Karpas-422 (cell line): ENCODE data around the gene GAS1. TPM values are rescaled to one million over a fixed set of nuclear protein-coding genes. Genes with fewer than 3 reads are reported as not detected.

Experiments used
- DNase-seq: peaks from one replicate; pipeline ENCODE4 v3.0.0-alpha.2; 2015
- H2AFZ ChIP-seq: fragments of 200-600 bp; sonication (generic); 2 replicates; pipeline ENCODE4 v1.6.1; 2014; ENCODE audit warnings: antibody characterized with exemption, low read length, mixed read lengths
- H3K27ac ChIP-seq: fragments of 200-600 bp; sonication (generic); 2 replicates; pipeline ENCODE4 v1.5.1; 2014; ENCODE audit warnings: mild to moderate bottlenecking, low read length, moderate library complexity
- H3K27me3 ChIP-seq: fragments of 200-600 bp; sonication (generic); 2 replicates; pipeline ENCODE4 v1.6.1; 2014; ENCODE audit warnings: low read length, mixed read lengths
- H3K36me3 ChIP-seq: fragments of 200-600 bp; sonication (generic); 2 replicates; pipeline ENCODE4 v1.6.1; 2014; ENCODE audit warnings: low read length, mixed read lengths; ENCODE audit not compliant: insufficient read depth
- H3K4me1 ChIP-seq: fragments of 200-600 bp; sonication (generic); 2 replicates; pipeline ENCODE4 v1.6.1; 2014; ENCODE audit warnings: mild to moderate bottlenecking, low read length, mixed read lengths
- H3K4me2 ChIP-seq: fragments of 200-600 bp; sonication (generic); 2 replicates; pipeline ENCODE4 v1.6.1; 2014; ENCODE audit warnings: low read length, low read depth, mild to moderate bottlenecking; ENCODE audit not compliant: poor library complexity, severe bottlenecking
- H3K4me3 ChIP-seq: fragments of 200-600 bp; sonication (generic); 2 replicates; pipeline ENCODE4 v1.5.1; 2014; ENCODE audit warnings: mild to moderate bottlenecking, antibody characterized with exemption, low read length, mixed read lengths
- H3K79me2 ChIP-seq: fragments of 200-600 bp; sonication (generic); 2 replicates; pipeline ENCODE4 v1.6.1; 2014; ENCODE audit warnings: mild to moderate bottlenecking, low read length, mixed read lengths
- H3K9ac ChIP-seq: fragments of 200-600 bp; sonication (generic); 2 replicates; pipeline ENCODE4 v1.6.0; 2014; ENCODE audit warnings: low read length
- H3K9me2 ChIP-seq: fragments of 200-600 bp; sonication (generic), shearing (Covaris generic); replicated peaks from 2 replicates; pipeline ENCODE4 v1.6.0; 2014; ENCODE audit warnings: mild to moderate bottlenecking, low read length, moderate library complexity; ENCODE audit not compliant: insufficient read depth
- H3K9me3 ChIP-seq: fragments of 300-700, 200-600 bp; sonication (generic); 2 replicates; pipeline ENCODE4 v1.6.1; 2014; ENCODE audit warnings: low read length, mixed read lengths
- H4K20me1 ChIP-seq: fragments of 200-600 bp; sonication (generic); 2 replicates; pipeline ENCODE4 v1.6.1; 2014; ENCODE audit warnings: mild to moderate bottlenecking, antibody characterized with exemption, low read length, low read depth; ENCODE audit not compliant: insufficient read depth
- total RNA-seq: library from RNA; depleted of rRNA; stranded (reverse); fragments of >200 nt; shearing (Covaris generic); gene quantifications from 2 replicates; pipeline ENCODE4 v1.2.3, GENCODE V29; 2014; ENCODE audit warnings: low replicate concordance

The GAS1 gene
- total RNA-seq, 1 experiment from 2014 or later = 0.15 TPM

- no peaks in the 10 kb centered on the region for H3K79me2 ChIP-seq
- no peaks in the 10 kb centered on the region for H3K36me3 ChIP-seq
- no peaks in the 10 kb centered on the region for H3K9me3 ChIP-seq
- no peaks in the 10 kb centered on the region for H4K20me1 ChIP-seq
- H3K27me3 ChIP-seq = no peaks in the 10 kb centered on the region
- no peak overlapping the region for H3K9ac ChIP-seq
- no peak for DNase-seq
- H3K4me1 ChIP-seq = no peaks in the 10 kb centered on the region
- H3K4me3 ChIP-seq = no peak overlapping the region
- H3K27ac ChIP-seq = no peak overlapping the region
- no peaks in the 10 kb centered on the region for H3K9me2 ChIP-seq
- no peak overlapping the region for H2AFZ ChIP-seq
- no peak overlapping the region for H3K4me2 ChIP-seq
Measured at GRCh38 chr9:86974421-86974820, 27.1 kb upstream of the GAS1 start.

- no peak overlapping the region for H3K4me3 ChIP-seq
- H3K27me3 ChIP-seq = no peaks in the 10 kb centered on the region
- H3K27ac ChIP-seq = no peak overlapping the region
- H2AFZ ChIP-seq = no peak overlapping the region
- no peaks in the 10 kb centered on the region for H3K4me1 ChIP-seq
- no peaks in the 10 kb centered on the region for H3K36me3 ChIP-seq
- no peak overlapping the region for H3K9ac ChIP-seq
- H3K9me2 ChIP-seq = no peaks in the 10 kb centered on the region
- no peaks in the 10 kb centered on the region for H3K9me3 ChIP-seq
- H3K4me2 ChIP-seq = no peak overlapping the region
- DNase-seq = no peak
- H3K79me2 ChIP-seq = no peaks in the 10 kb centered on the region
- no peaks in the 10 kb centered on the region for H4K20me1 ChIP-seq
Measured at GRCh38 chr9:86971742-86972141, 24.4 kb upstream of the GAS1 start.

- Histone ChIP-seq H2AFZ (no peak overlapping the region), H3K9me3 (no peaks in the 10 kb centered on the region), H3K36me3 (no peaks in the 10 kb centered on the region), H3K79me2 (no peaks in the 10 kb centered on the region), H3K9ac (no peak overlapping the region), H3K27ac (no peak overlapping the region), H3K9me2 (no peaks in the 10 kb centered on the region), H4K20me1 (no peaks in the 10 kb centered on the region), H3K4me2 (no peak overlapping the region), H3K4me3 (no peak overlapping the region), H3K4me1 (no peaks in the 10 kb centered on the region), H3K27me3 (no peaks in the 10 kb centered on the region)
- DNase-seq = no peak
Measured at GRCh38 chr9:86968258-86968920, 21.1 kb upstream of the GAS1 start.

GRCh38 chr9:86966852-86967511 is 19.7 kb upstream of the GAS1 start:
- no peak overlapping the region for H3K9ac ChIP-seq
- H3K27ac ChIP-seq = no peak overlapping the region
- no peaks in the 10 kb centered on the region for H3K9me3 ChIP-seq
- no peaks in the 10 kb centered on the region for H3K79me2 ChIP-seq
- no peaks in the 10 kb centered on the region for H4K20me1 ChIP-seq
- no peaks in the 10 kb centered on the region for H3K4me1 ChIP-seq
- H3K9me2 ChIP-seq = no peaks in the 10 kb centered on the region
- no peaks in the 10 kb centered on the region for H3K27me3 ChIP-seq
- H2AFZ ChIP-seq = no peak overlapping the region
- no peak for DNase-seq
- H3K36me3 ChIP-seq = no peaks in the 10 kb centered on the region
- H3K4me2 ChIP-seq = no peak overlapping the region
- H3K4me3 ChIP-seq = no peak overlapping the region

GRCh38 chr9:86965636-86966395 is 18.5 kb upstream of the GAS1 start:
- H3K27ac ChIP-seq = no peak overlapping the region
- no peak overlapping the region for H3K9ac ChIP-seq
- no peak overlapping the region for H3K4me2 ChIP-seq
- no peak overlapping the region for H3K4me3 ChIP-seq
- no peaks in the 10 kb centered on the region for H3K79me2 ChIP-seq
- H3K9me3 ChIP-seq = no peaks in the 10 kb centered on the region
- H3K4me1 ChIP-seq = no peaks in the 10 kb centered on the region
- DNase-seq = no peak
- H2AFZ ChIP-seq = no peak overlapping the region
- H4K20me1 ChIP-seq = no peaks in the 10 kb centered on the region
- H3K9me2 ChIP-seq = no peaks in the 10 kb centered on the region
- no peaks in the 10 kb centered on the region for H3K36me3 ChIP-seq
- H3K27me3 ChIP-seq = no peaks in the 10 kb centered on the region

- no peaks in the 10 kb centered on the region for H3K79me2 ChIP-seq
- H3K9ac ChIP-seq = no peak overlapping the region
- no peak overlapping the region for H2AFZ ChIP-seq
- H3K27ac ChIP-seq = no peak overlapping the region
- H3K4me3 ChIP-seq = no peak overlapping the region
- no peak overlapping the region for H3K4me2 ChIP-seq
- no peaks in the 10 kb centered on the region for H3K4me1 ChIP-seq
- H4K20me1 ChIP-seq = no peaks in the 10 kb centered on the region
- H3K36me3 ChIP-seq = no peaks in the 10 kb centered on the region
- no peaks in the 10 kb centered on the region for H3K27me3 ChIP-seq
- H3K9me3 ChIP-seq = no peaks in the 10 kb centered on the region
- H3K9me2 ChIP-seq = no peaks in the 10 kb centered on the region
- no peak for DNase-seq
Measured at GRCh38 chr9:86962692-86963091, 15.4 kb upstream of the GAS1 start.

- Histone ChIP-seq H3K79me2 (no peaks in the 10 kb centered on the region), H4K20me1 (no peaks in the 10 kb centered on the region), H3K4me3 (no peak overlapping the region), H2AFZ (no peak overlapping the region), H3K27ac (no peak overlapping the region), H3K4me2 (no peak overlapping the region), H3K9me3 (no peaks in the 10 kb centered on the region), H3K9me2 (no peaks in the 10 kb centered on the region), H3K4me1 (no peaks in the 10 kb centered on the region), H3K9ac (no peak overlapping the region), H3K27me3 (no peaks in the 10 kb centered on the region), H3K36me3 (no peaks in the 10 kb centered on the region)
- no peak for DNase-seq
Measured at GRCh38 chr9:86960938-86961337, 13.6 kb upstream of the GAS1 start.

- H3K4me1 ChIP-seq = no peaks in the 10 kb centered on the region
- no peaks in the 10 kb centered on the region for H4K20me1 ChIP-seq
- no peaks in the 10 kb centered on the region for H3K36me3 ChIP-seq
- no peaks in the 10 kb centered on the region for H3K27me3 ChIP-seq
- H3K79me2 ChIP-seq = no peaks in the 10 kb centered on the region
- H3K4me2 ChIP-seq = no peak overlapping the region
- no peaks in the 10 kb centered on the region for H3K9me2 ChIP-seq
- H3K4me3 ChIP-seq = no peak overlapping the region
- no peak overlapping the region for H3K27ac ChIP-seq
- no peak overlapping the region for H2AFZ ChIP-seq
- H3K9me3 ChIP-seq = no peaks in the 10 kb centered on the region
- no peak overlapping the region for H3K9ac ChIP-seq
- no peak for DNase-seq
Measured at GRCh38 chr9:86958203-86958602, 10.9 kb upstream of the GAS1 start.
